HCT116 (cell line): Measurements from ENCODE around the gene CLEC20A. TPM values are rescaled to one million over a fixed set of nuclear protein-coding genes. Genes with fewer than 3 reads are reported as not detected.

ENCODE experiments used
- ATAC-seq: fragments of 200-7000 bp; cut with Tn5 transposase; 2 replicates; pipeline ENCODE4 v1.9.1; 2020; ENCODE audit warnings: mild to moderate bottlenecking, moderate library complexity
- BruUV-seq: library from RNA; stranded (reverse); fragments of 400-500 nt; replicated peaks from 2 replicates; lab custom pipeline; 2021; lab: Mats Ljungman, UMichigan
- CTCF ChIA-PET: fragments of 300-600 bp; sonication (Branson Sonifier 250); formaldehyde crosslinking; loops from one replicate; lab custom pipeline; 2021; ENCODE audit warnings: antibody characterized with exemption; lab: Charles Lee
- POLR2A ChIA-PET: fragments of 300-600, 350-600 bp; sonication (Branson Sonifier 250); formaldehyde crosslinking; loops from one replicate; lab custom pipeline; 2021; ENCODE audit warnings: antibody characterized with exemption; lab: Charles Lee
- RAD21 ChIA-PET, 2 experiments: fragments of 300-600 bp; sonication (Branson Sonifier 250); formaldehyde crosslinking; loops; one replicate each; lab custom pipeline; 2023; ENCODE audit warnings: low total read pairs in 2 of 2; ENCODE audit not compliant: uncharacterized antibody in 2 of 2, unreplicated experiment in 2 of 2, low non-redundant PET in 1 of 2; lab: Charles Lee
- DNase-seq: peaks from one replicate; pipeline ENCODE4 v3.0.0-alpha.2; 2010; ENCODE audit warnings: low read depth, low spot score
- H2AFZ ChIP-seq: fragments of 200-600 bp; shearing (Covaris generic), sonication (generic); 2 replicates; pipeline ENCODE4 v1.6.1; 2017; ENCODE audit warnings: low read depth, mixed run types, mixed read lengths, antibody characterized with exemption, low read length; ENCODE audit not compliant: poor library complexity, severe bottlenecking
- H3K27ac ChIP-seq: 2 replicates; pipeline ENCODE4 v1.5.1; 2012; ENCODE audit warnings: low read depth, low read length
- H3K27me3 ChIP-seq: fragments of 200-600 bp; sonication (generic); 2 replicates; pipeline ENCODE4 v1.6.1; 2016; ENCODE audit warnings: mixed run types, low read length, mixed read lengths; ENCODE audit not compliant: insufficient read depth
- H3K36me3 ChIP-seq, 2 experiments: fragments of 200-500 bp in 1 of 2; fragments of 200-600 bp in 1 of 2; sonication (Bioruptor generic) in 1 of 2; sonication (generic) in 1 of 2; 2 replicates each; pipeline versions ENCODE4 v1.5.1 to v1.6.1; 2014 to 2016; ENCODE audit warnings: low read length in 2 of 2, inconsistent platforms in 1 of 2, mixed read lengths in 1 of 2, mixed run types in 1 of 2; ENCODE audit not compliant: insufficient read depth in 2 of 2, control insufficient read depth in 1 of 2
- H3K4me1 ChIP-seq, 2 experiments: fragments of 200-600 bp in 1 of 2; sonication (generic) in 1 of 2; 2 replicates each; pipeline versions ENCODE4 v1.5.1 to v1.6.1; 2012 to 2017; ENCODE audit warnings: low read length in 2 of 2, inconsistent platforms in 1 of 2, mild to moderate bottlenecking in 1 of 2, mixed read lengths in 1 of 2, mixed run types in 1 of 2, moderate library complexity in 1 of 2; ENCODE audit not compliant: insufficient read depth in 2 of 2, control insufficient read depth in 1 of 2
- H3K4me2 ChIP-seq: fragments of 200-600 bp; sonication (generic); 2 replicates; pipeline ENCODE4 v1.6.1; 2017; ENCODE audit warnings: mixed run types, low read length, mixed read lengths
- H3K4me3 ChIP-seq, 2 experiments: fragments of 200-600 bp in 1 of 2; sonication (generic) in 1 of 2; replicated peaks in 1 of 2; 2 replicates each; pipeline ENCODE4 v1.5.1; 2011 to 2016; ENCODE audit warnings: low read length in 2 of 2, control low read depth in 1 of 2, low read depth in 1 of 2, mild to moderate bottlenecking in 1 of 2, mixed read lengths in 1 of 2, mixed run types in 1 of 2
- H3K79me2 ChIP-seq: fragments of 200-600 bp; sonication (generic); 2 replicates; pipeline ENCODE4 v1.6.1; 2017; ENCODE audit warnings: mild to moderate bottlenecking, mixed run types, low read length, moderate library complexity, mixed read lengths; ENCODE audit not compliant: insufficient read depth
- H3K9ac ChIP-seq: fragments of 200-600 bp; sonication (generic); 2 replicates; pipeline ENCODE4 v1.6.1; 2016; ENCODE audit warnings: low read length, mixed read lengths
- H3K9me2 ChIP-seq: fragments of 200-600 bp; sonication (generic), shearing (Covaris generic); 2 replicates; pipeline ENCODE4 v1.6.1; 2017; ENCODE audit warnings: mixed run types, mild to moderate bottlenecking, moderate library complexity; ENCODE audit not compliant: insufficient read depth
- H3K9me3 ChIP-seq, 2 experiments: fragments of 200-500 bp in 1 of 2; fragments of 200-600 bp in 1 of 2; sonication (Bioruptor generic) in 1 of 2; sonication (generic) in 1 of 2; 2 replicates each; pipeline ENCODE4 v1.6.1; 2014 to 2017; ENCODE audit warnings: low read length in 2 of 2, mixed read lengths in 2 of 2, inconsistent platforms in 1 of 2, low read depth in 1 of 2, mild to moderate bottlenecking in 1 of 2, mixed run types in 1 of 2, moderate library complexity in 1 of 2; ENCODE audit not compliant: control insufficient read depth in 1 of 2, insufficient read depth in 1 of 2
- H4K20me1 ChIP-seq: fragments of 200-600 bp; sonication (generic), shearing (Covaris generic); 2 replicates; pipeline ENCODE4 v1.6.1; 2017; ENCODE audit warnings: mixed run types, mild to moderate bottlenecking, moderate library complexity; ENCODE audit not compliant: insufficient read depth
- ATF3 ChIP-seq: IDR thresholded peaks from 2 replicates; pipeline ENCODE4 v1.6.1; 2012
- CEBPB ChIP-seq: IDR thresholded peaks from 2 replicates; pipeline ENCODE4 v1.6.1; 2012; ENCODE audit warnings: low read depth
- CTCF ChIP-seq, 3 experiments: fragments of 200-600 bp in 1 of 3; sonication (generic) in 1 of 3; IDR thresholded peaks in 2 of 3; conservative IDR thresholded peaks in 1 of 3; 2 replicates each; pipeline ENCODE4 v1.5.1; 2012 to 2017; ENCODE audit warnings: low read depth in 2 of 3, low read length in 2 of 3, antibody characterized with exemption in 1 of 3, borderline replicate concordance in 1 of 3, control low read depth in 1 of 3, mild to moderate bottlenecking in 1 of 3, mixed read lengths in 1 of 3, mixed run types in 1 of 3, moderate library complexity in 1 of 3; ENCODE audit not compliant: insufficient read depth in 1 of 3
- EGR1 ChIP-seq: IDR thresholded peaks from 2 replicates; pipeline ENCODE4 v1.6.1; 2012; ENCODE audit warnings: low read depth
- ELF1 ChIP-seq: IDR thresholded peaks from 2 replicates; pipeline ENCODE4 v1.6.1; 2012; ENCODE audit warnings: low read depth, borderline replicate concordance
- EZH2 ChIP-seq: fragments of 200-600 bp; sonication (generic); IDR thresholded peaks from 2 replicates; pipeline ENCODE4 v1.6.1; 2017; ENCODE audit warnings: antibody characterized with exemption, mixed run types
- EZH2phosphoT487 ChIP-seq: fragments of 200-600 bp; IDR thresholded peaks from 2 replicates; pipeline ENCODE4 v1.6.1; 2018; ENCODE audit warnings: antibody characterized with exemption, borderline replicate concordance
- JUND ChIP-seq: IDR thresholded peaks from 2 replicates; pipeline ENCODE4 v1.6.1; 2012
- POLR2A ChIP-seq: IDR thresholded peaks from 2 replicates; pipeline ENCODE4 v1.7.0; 2011; ENCODE audit warnings: borderline replicate concordance; ENCODE audit not compliant: insufficient read depth, insufficient read length; ENCODE audit errors: extremely low read depth
- POLR2AphosphoS5 ChIP-seq: IDR thresholded peaks from 2 replicates; pipeline ENCODE4 v1.6.1; 2011; ENCODE audit warnings: mild to moderate bottlenecking, low read depth, low read length, moderate library complexity
- SRF ChIP-seq: IDR thresholded peaks from 2 replicates; pipeline ENCODE4 v1.6.1; 2012; ENCODE audit warnings: low read depth
- YY1 ChIP-seq: IDR thresholded peaks from 2 replicates; pipeline ENCODE4 v1.6.1; 2011; ENCODE audit warnings: low read length, low read depth, moderate library complexity, mild to moderate bottlenecking; ENCODE audit not compliant: insufficient replicate concordance; ENCODE audit errors: extremely low read depth
- ZNF274 ChIP-seq: fragments of 200-500 bp; sonication (Bioruptor generic); IDR thresholded peaks from 2 replicates; pipeline ENCODE4 v1.6.1; 2014; ENCODE audit warnings: mild to moderate bottlenecking, low read depth, low read length, inconsistent platforms
- intact Hi-C: fragments of 100-400 bp; cut with micrococcal nuclease; formaldehyde crosslinking; loops from 2 replicates; pipeline ENCODE4 v1.10.0; 2022
- total RNA-seq: library from RNA; stranded (reverse); gene quantifications from one replicate; pipeline ENCODE4 v1.2.1, GENCODE V29; 2021; ENCODE audit not compliant: unreplicated experiment
- TF ChIP-seq, protein P1 (sequence below): IDR thresholded peaks from 2 replicates; pipeline ENCODE4 v1.6.1; 2012

The CLEC20A gene
- total RNA-seq, 1 experiment from 2014 or later, result not detected

- ATAC-seq, result no peak
Measured at GRCh38 chr1:178521241-178521640, 24.5 kb upstream of the CLEC20A start.

DNA sequence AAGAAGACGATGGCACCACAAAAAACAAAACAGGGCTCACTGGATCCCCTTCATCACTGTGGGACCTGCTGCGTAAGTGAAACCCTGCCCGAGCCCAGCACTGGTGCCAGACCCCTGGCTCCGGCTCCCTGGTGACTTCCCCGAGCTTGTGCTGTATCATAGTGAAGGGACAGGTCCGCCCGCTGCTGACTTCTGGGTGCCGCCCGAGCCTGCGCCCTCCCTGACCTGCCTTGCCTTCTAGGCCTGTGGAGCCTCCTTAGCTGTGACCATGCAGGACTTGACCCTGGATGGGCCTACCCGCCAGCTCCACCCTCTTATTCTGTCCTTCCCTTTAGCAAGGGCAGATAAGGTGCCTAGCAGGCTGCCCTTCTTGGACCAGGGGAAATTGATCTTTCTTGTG, 24.0 kb upstream of the CLEC20A start:
- POLR2A ChIA-PET, result no interaction called here
- TF ChIP-seq SRF (no peak), ZNF274 (no peak), ATF3 (no peak), POLR2AphosphoS5 (no peak), EGR1 (no peak), JUND (no peak), EZH2 (no peak), POLR2A (no peak), ELF1 (no peak), CEBPB (no peak), YY1 (no peak), EZH2phosphoT487 (no peak)
- TF ChIP-seq, protein P1, sequence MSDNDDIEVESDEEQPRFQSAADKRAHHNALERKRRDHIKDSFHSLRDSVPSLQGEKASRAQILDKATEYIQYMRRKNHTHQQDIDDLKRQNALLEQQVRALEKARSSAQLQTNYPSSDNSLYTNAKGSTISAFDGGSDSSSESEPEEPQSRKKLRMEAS, result no peak

More at GRCh38 chr1:178521241-178521640, 24.5 kb upstream of the CLEC20A start:
- Histone ChIP-seq H3K4me3 (no peak overlapping the region), H3K36me3 (no peaks in the 10 kb centered on the region), H3K9me3 (no peaks in the 10 kb centered on the region), H3K27me3 (no peaks in the 10 kb centered on the region), H2AFZ (no peak overlapping the region), H3K79me2 (no peaks in the 10 kb centered on the region), H3K27ac (no peak overlapping the region), H3K9ac (no peak overlapping the region), H3K4me2 (no peak overlapping the region), H3K4me1 (no peaks in the 10 kb centered on the region), H4K20me1 (no peaks in the 10 kb centered on the region), H3K9me2 (no peaks in the 10 kb centered on the region)
- intact Hi-C loops, result no loop called here
- BruUV-seq, result no TSS peak
- no peak for DNase-seq
- POLR2A ChIA-PET, result no interaction called here
- TF ChIP-seq YY1 (no peak), ZNF274 (no peak), CTCF (IDR thresholded peaks at IDR 0.05 in 2 of 3, conservative IDR thresholded peaks at IDR 0.05 in 1 of 3; ENCODE audit: borderline replicate concordance in 1 of 3, insufficient read depth in 1 of 3, low read depth in 2 of 3, low read length in 2 of 3) (no peak)
- RAD21 ChIA-PET, result no interaction called here
- CTCF ChIA-PET, result interaction anchor here (1.5 kb wide), 1 partner anchor 21 kb away, joined by 3 read pairs; no protein-coding TSS in a partner anchor

More for the DNA sequence above, 24.0 kb upstream of the CLEC20A start:
- Histone ChIP-seq H3K9me2 (no peaks in the 10 kb centered on the region), H3K4me2 (no peak overlapping the region), H3K36me3 (no peaks in the 10 kb centered on the region), H3K79me2 (no peaks in the 10 kb centered on the region), H3K9me3 (no peaks in the 10 kb centered on the region), H3K4me3 (no peak overlapping the region), H3K27ac (no peak overlapping the region), H4K20me1 (no peaks in the 10 kb centered on the region), H3K9ac (no peak overlapping the region), H2AFZ (no peak overlapping the region), H3K4me1 (no peaks in the 10 kb centered on the region), H3K27me3 (no peaks in the 10 kb centered on the region)
- DNase-seq (no peak), ATAC-seq (no peak)
- intact Hi-C loops, result no loop called here
- CTCF ChIA-PET, result no interaction called here
- no TSS peak for BruUV-seq
- RAD21 ChIA-PET, result no interaction called here
